ENCODE measurements around the gene EXOC3L4.
"Not testable (repeated sequence)": the region's sequence is repeated elsewhere in the genome, so short reads cannot be mapped to it uniquely, and the experiment has no call there.

EXOC3L4 gene

GRCh38 chr14:103104654-103105452 lies 10.3 kb downstream of the EXOC3L4 start:
- H3K4me3 Mint-ChIP-seq = no peak overlapping the region
- peaks cover 23% of the 10 kb centered on the region for H3K27me3 Mint-ChIP-seq
- H3K9me3 Mint-ChIP-seq = no peaks in the 10 kb centered on the region

GRCh38 chr14:103105580-103106150 lies 11.1 kb downstream of the EXOC3L4 start:
- H3K27ac Mint-ChIP-seq = no peak overlapping the region
- H3K27me3 Mint-ChIP-seq = peaks cover 25% of the 10 kb centered on the region
- H3K9me3 Mint-ChIP-seq = no peaks in the 10 kb centered on the region
- H3K36me3 Mint-ChIP-seq (ENCODE audit: low read depth) = no peaks in the 10 kb centered on the region
- H3K4me3 Mint-ChIP-seq = no peak overlapping the region
- peaks cover 6% of the 10 kb centered on the region for H3K4me1 Mint-ChIP-seq (ENCODE audit: low read depth)

More at GRCh38 chr14:103104654-103105452, 10.3 kb downstream of the EXOC3L4 start:
- peaks cover 4% of the 10 kb centered on the region for H3K4me1 Mint-ChIP-seq (ENCODE audit: low read depth)
- no peak overlapping the region for H3K27ac Mint-ChIP-seq
- H3K36me3 Mint-ChIP-seq (ENCODE audit: low read depth) = no peaks in the 10 kb centered on the region

- H3K4me1 Mint-ChIP-seq (ENCODE audit: low read depth) = peaks cover 8% of the 10 kb centered on the region
- H3K9me3 Mint-ChIP-seq = no peaks in the 10 kb centered on the region
- no peak overlapping the region for H3K27ac Mint-ChIP-seq
These were observed 12.9 kb downstream of the EXOC3L4 start for GRCh38 chr14:103107455-103107854.

GRCh38 chr14:103107941-103108748 lies 13.6 kb downstream of the EXOC3L4 start:
- Mint-ChIP-seq H3K9me3 (no peaks in the 10 kb centered on the region), H3K4me3 (no peak overlapping the region), H3K27me3 (peaks cover 16% of the 10 kb centered on the region), H3K4me1 (ENCODE audit: low read depth) (peaks cover 8% of the 10 kb centered on the region), H3K36me3 (ENCODE audit: low read depth) (no peaks in the 10 kb centered on the region), H3K27ac (no peak overlapping the region)

More at GRCh38 chr14:103107455-103107854, 12.9 kb downstream of the EXOC3L4 start:
- H3K27me3 Mint-ChIP-seq = peaks cover 21% of the 10 kb centered on the region
- no peaks in the 10 kb centered on the region for H3K36me3 Mint-ChIP-seq (ENCODE audit: low read depth)
- H3K4me3 Mint-ChIP-seq = no peak overlapping the region

GRCh38 chr14:103108749-103109207 lies 14.3 kb downstream of the EXOC3L4 start:
- Mint-ChIP-seq H3K4me1 (ENCODE audit: low read depth) (peaks cover 8% of the 10 kb centered on the region), H3K4me3 (no peak overlapping the region), H3K27me3 (peaks cover 10% of the 10 kb centered on the region), H3K36me3 (ENCODE audit: low read depth) (no peaks in the 10 kb centered on the region), H3K9me3 (no peaks in the 10 kb centered on the region), H3K27ac (no peak overlapping the region)

- Mint-ChIP-seq H3K4me3 (no peak overlapping the region), H3K9me3 (no peaks in the 10 kb centered on the region), H3K27ac (no peak overlapping the region), H3K36me3 (ENCODE audit: low read depth) (no peaks in the 10 kb centered on the region), H3K4me1 (ENCODE audit: low read depth) (peaks cover 9% of the 10 kb centered on the region), H3K27me3 (peaks cover 10% of the 10 kb centered on the region)
These were observed 15.3 kb downstream of the EXOC3L4 start for GRCh38 chr14:103109535-103110441.

GRCh38 chr14:103110681-103111231 lies 16.2 kb downstream of the EXOC3L4 start:
- no peak overlapping the region for H3K4me3 Mint-ChIP-seq

GRCh38 chr14:103111232-103111868 lies 16.8 kb downstream of the EXOC3L4 start:
- H3K4me1 Mint-ChIP-seq (ENCODE audit: low read depth) = peaks cover 15% of the 10 kb centered on the region
- no peak overlapping the region for H3K4me3 Mint-ChIP-seq
- no peaks in the 10 kb centered on the region for H3K9me3 Mint-ChIP-seq
- H3K36me3 Mint-ChIP-seq (ENCODE audit: low read depth) = no peaks in the 10 kb centered on the region
- H3K27ac Mint-ChIP-seq = no peak overlapping the region
- peaks cover 5% of the 10 kb centered on the region for H3K27me3 Mint-ChIP-seq

More at GRCh38 chr14:103110681-103111231, 16.2 kb downstream of the EXOC3L4 start:
- Mint-ChIP-seq H3K27me3 (peaks cover 5% of the 10 kb centered on the region), H3K9me3 (no peaks in the 10 kb centered on the region), H3K36me3 (ENCODE audit: low read depth) (no peaks in the 10 kb centered on the region), H3K4me1 (ENCODE audit: low read depth) (peaks cover 12% of the 10 kb centered on the region), H3K27ac (no peak overlapping the region)

- Mint-ChIP-seq H3K36me3 (ENCODE audit: low read depth) (no peaks in the 10 kb centered on the region), H3K27ac (no peak overlapping the region), H3K4me3 (no peak overlapping the region), H3K27me3 (peaks cover 5% of the 10 kb centered on the region), H3K9me3 (no peaks in the 10 kb centered on the region), H3K4me1 (ENCODE audit: low read depth) (peaks cover 15% of the 10 kb centered on the region)
These were observed 18.1 kb downstream of the EXOC3L4 start for GRCh38 chr14:103112400-103113243.

GRCh38 chr14:103113303-103113702 lies 18.8 kb downstream of the EXOC3L4 start:
- Mint-ChIP-seq H3K27ac (no peak overlapping the region), H3K36me3 (ENCODE audit: low read depth) (no peaks in the 10 kb centered on the region), H3K27me3 (peaks cover 5% of the 10 kb centered on the region), H3K9me3 (no peaks in the 10 kb centered on the region), H3K4me1 (ENCODE audit: low read depth) (peaks cover 15% of the 10 kb centered on the region), H3K4me3 (no peak overlapping the region)

- Mint-ChIP-seq H3K4me3 (no peak overlapping the region), H3K4me1 (ENCODE audit: low read depth) (peaks cover 15% of the 10 kb centered on the region), H3K27ac (no peak overlapping the region), H3K27me3 (peaks cover 5% of the 10 kb centered on the region), H3K36me3 (ENCODE audit: low read depth) (no peaks in the 10 kb centered on the region), H3K9me3 (no peaks in the 10 kb centered on the region)
These were observed 19.2 kb downstream of the EXOC3L4 start for GRCh38 chr14:103113774-103114173.

- H3K4me1 Mint-ChIP-seq (ENCODE audit: low read depth) = peaks cover 15% of the 10 kb centered on the region
- H3K9me3 Mint-ChIP-seq; H3K4me3 Mint-ChIP-seq; H3K36me3 Mint-ChIP-seq (ENCODE audit: low read depth): not testable (repeated sequence)
- H3K27me3 Mint-ChIP-seq = peaks cover 12% of the 10 kb centered on the region
- peak overlapping the region; percentile 45 for H3K27ac Mint-ChIP-seq
These were observed 20.7 kb downstream of the EXOC3L4 start for GRCh38 chr14:103115086-103115679.
